Bronchial epithelial cell (primary cell): ENCODE measurements around the gene HSD17B1. TPM values are rescaled to one million over a fixed set of nuclear protein-coding genes. Genes with fewer than 3 reads are reported as not detected.
"Not testable (repeated sequence)": the region's sequence is repeated elsewhere in the genome, so short reads cannot be mapped to it uniquely, and the experiment has no call there.

Source experiments
- DNase-seq: peaks from one replicate; pipeline ENCODE4 v3.0.0-alpha.2; 2010; ENCODE audit warnings: low read depth
- FAIRE-seq: peaks from 2 replicates; lab custom pipeline; 2011; peaks lifted over from hg19 to GRCh38; lab: Jason Lieb, UNC
- H3K27me3 ChIP-seq: 2 replicates; pipeline ENCODE4 v1.5.1; 2011; ENCODE audit warnings: low read length; ENCODE audit not compliant: control insufficient read depth, insufficient read depth
- H3K36me3 ChIP-seq: 2 replicates; pipeline ENCODE4 v1.5.1; 2011; ENCODE audit warnings: low read length; ENCODE audit not compliant: control insufficient read depth, insufficient read depth
- H3K4me3 ChIP-seq: 2 replicates; pipeline ENCODE4 v1.5.1; 2011; ENCODE audit warnings: mild to moderate bottlenecking, low read depth, low read length, control low read depth
- CTCF ChIP-seq: IDR thresholded peaks from 2 replicates; pipeline ENCODE4 v1.5.1; 2011; ENCODE audit warnings: mild to moderate bottlenecking, moderate library complexity, low read length, control low read depth, inconsistent platforms; ENCODE audit not compliant: insufficient read depth, severe bottlenecking
- total RNA-seq: library from RNA; depleted of rRNA; stranded (reverse); fragments of >200 nt; gene quantifications from 2 replicates; pipeline ENCODE4 v1.2.1, GENCODE V29; 2014

Gene HSD17B1
- total RNA-seq, 1 donor from 2014 or later, result 7.4 TPM

- FAIRE-seq, result no peak
- no peak for TF ChIP-seq CTCF
- Histone ChIP-seq H3K27me3 (no peaks in the 10 kb centered on the region), H3K36me3 (no peaks in the 10 kb centered on the region), H3K4me3 (peak overlapping the region; percentile 78)
- peak; percentile 40 for DNase-seq
These were observed 1.8 kb downstream of the HSD17B1 start for GRCh38 chr17:42554250-42555121.

GRCh38 chr17:42555122-42555622 lies 2.4 kb downstream of the HSD17B1 start:
- DNase-seq, result no peak
- no peak for FAIRE-seq
- H3K4me3 ChIP-seq, result peak overlapping the region; percentile 78
- no peak for TF ChIP-seq CTCF
- H3K27me3 ChIP-seq, result no peaks in the 10 kb centered on the region
- H3K36me3 ChIP-seq, result no peaks in the 10 kb centered on the region

GRCh38 chr17:42555961-42556617 lies 3.4 kb downstream of the HSD17B1 start:
- peak; percentile 23 for FAIRE-seq
- not testable (repeated sequence) for DNase-seq, H3K4me3 ChIP-seq, H3K27me3 ChIP-seq, H3K36me3 ChIP-seq

GRCh38 chr17:42559075-42559474 lies 6.4 kb downstream of the HSD17B1 start:
- Histone ChIP-seq H3K27me3 (no peaks in the 10 kb centered on the region), H3K4me3 (no peak overlapping the region), H3K36me3 (peaks cover 9% of the 10 kb centered on the region)
- FAIRE-seq, result no peak
- no peak for TF ChIP-seq CTCF
- peak; percentile 20 for DNase-seq

- DNase-seq, result no peak
- no peak for TF ChIP-seq CTCF
- no peak overlapping the region for H3K4me3 ChIP-seq
- H3K36me3 ChIP-seq, result peaks cover 20% of the 10 kb centered on the region
- no peaks in the 10 kb centered on the region for H3K27me3 ChIP-seq
- no peak for FAIRE-seq
These were observed 7.5 kb downstream of the HSD17B1 start for GRCh38 chr17:42560246-42560645.

- Histone ChIP-seq H3K4me3 (peak within 1 kb of the TSS; percentile 95), H3K36me3 (peaks cover 26% of the 10 kb centered on the region), H3K27me3 (no peaks in the 10 kb centered on the region)
- no peak for TF ChIP-seq CTCF
- peak; percentile 91 for DNase-seq
- peak; percentile 40 for FAIRE-seq
These were observed 9.2 kb downstream of the HSD17B1 start, which contains the start of gene COASY for GRCh38 chr17:42561897-42562387. Gene COASY, plus strand, starts transcription at chr17:42562148. Its CDS starts 475 bp downstream, at chr17:42562623.
